GF-D8 (cell line): Measurements from ENCODE around the gene SATB2.

ENCODE experiments used
- DNase-seq: peaks from one replicate; lab custom pipeline; 2025; lab: John Stamatoyannopoulos, UW

Gene SATB2

GRCh38 chr2:199257261-199258224 lies 200.2 kb downstream of the SATB2 start:
- no peak for DNase-seq

DNA sequence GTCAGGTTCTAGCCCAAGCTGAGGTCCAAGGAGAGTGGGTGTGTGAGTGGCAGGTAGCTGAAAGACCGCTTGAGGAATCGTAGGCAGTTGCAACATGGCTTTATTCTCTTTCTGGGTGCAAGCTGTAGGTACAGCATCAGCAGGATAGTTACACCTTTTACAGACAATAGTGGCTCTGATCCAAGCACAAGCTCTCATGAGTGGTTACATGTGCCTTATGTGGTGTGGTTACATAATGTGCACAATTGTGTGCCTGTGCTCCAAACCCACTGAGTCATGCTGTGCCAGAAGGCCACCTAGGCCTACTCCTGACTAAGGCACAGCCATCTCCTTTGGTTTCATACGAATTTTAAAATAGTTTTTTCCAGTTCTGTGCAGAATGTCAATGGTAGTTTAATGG lies 227.6 kb downstream of the SATB2 start:
- peak; percentile 12 for DNase-seq

GRCh38 chr2:199228887-199229819 lies 228.6 kb downstream of the SATB2 start:
- DNase-seq = peak; percentile 96

GRCh38 chr2:199223791-199224190 lies 233.9 kb downstream of the SATB2 start:
- DNase-seq = peak; percentile 36

DNA sequence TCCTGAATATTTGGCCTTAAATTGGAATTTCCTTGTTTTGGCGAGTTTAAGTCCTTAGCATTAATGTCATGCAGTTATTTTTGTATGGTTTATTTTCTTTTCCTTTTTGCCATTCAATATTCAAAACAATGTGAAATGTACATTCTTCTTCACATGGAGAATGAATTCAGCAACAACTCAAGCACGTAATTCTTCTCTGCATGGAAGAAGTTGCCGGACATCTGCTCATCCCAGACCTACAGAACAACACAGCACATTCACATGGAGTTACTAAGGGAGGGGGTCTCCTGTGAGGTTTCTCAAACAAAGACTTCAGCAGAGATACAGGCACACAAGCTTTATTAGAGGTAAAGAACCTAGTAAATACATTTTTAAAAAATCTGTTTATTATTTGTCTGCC lies 236.8 kb downstream of the SATB2 start:
- DNase-seq = no peak

- no peak for DNase-seq
Measured at GRCh38 chr2:199219551-199219950, 238.2 kb downstream of the SATB2 start.
